Measurements from ENCODE around the gene L3HYPDH.
A peak's percentile ranks its signal among the peaks of the same experiment; 100 is the strongest.

The L3HYPDH gene

GRCh38 chr14:59483819-59484638, at the start of gene L3HYPDH, which contains the start of gene JKAMP:
TSS of gene L3HYPDH (minus strand) at chr14:59484408. CDS start at chr14:59484316, 92 bp downstream.
TSS of gene JKAMP (plus strand) at chr14:59484517. CDS start at chr14:59484590, 73 bp downstream.
- Histone ChIP-seq H3K4me3 (ENCODE audit: low read length) (peak within 1 kb of the TSS; percentile 82), H3K9me3 (ENCODE audit: control insufficient read depth, low read depth, low read length) (no peaks in the 10 kb centered on the region), H3K4me1 (ENCODE audit: control insufficient read depth, low read depth, low read length) (peaks cover 14% of the 10 kb centered on the region), H3K27ac (ENCODE audit: low read length) (peak within 1 kb of the TSS; percentile 76), H3K9ac (ENCODE audit: low read length) (peak within 1 kb of the TSS; percentile 85), H3K36me3 (ENCODE audit: control insufficient read depth, low read depth, low read length) (peaks cover 18% of the 10 kb centered on the region), H3K27me3 (ENCODE audit: control insufficient read depth, insufficient read depth, low read length) (no peaks in the 10 kb centered on the region)

- Histone ChIP-seq H3K27ac (ENCODE audit: low read length) (no peak overlapping the region), H3K4me3 (ENCODE audit: low read length) (no peak overlapping the region), H3K9me3 (ENCODE audit: control insufficient read depth, low read depth, low read length) (no peaks in the 10 kb centered on the region), H3K27me3 (ENCODE audit: control insufficient read depth, insufficient read depth, low read length) (no peaks in the 10 kb centered on the region), H3K9ac (ENCODE audit: low read length) (no peak overlapping the region), H3K4me1 (ENCODE audit: control insufficient read depth, low read depth, low read length) (no peaks in the 10 kb centered on the region), H3K36me3 (ENCODE audit: control insufficient read depth, low read depth, low read length) (no peaks in the 10 kb centered on the region)
These were observed 48.2 kb upstream of the L3HYPDH start for GRCh38 chr14:59532419-59532818.

- Histone ChIP-seq H3K4me1 (ENCODE audit: control insufficient read depth, low read depth, low read length) (no peaks in the 10 kb centered on the region), H3K4me3 (ENCODE audit: low read length) (no peak overlapping the region), H3K27me3 (ENCODE audit: control insufficient read depth, insufficient read depth, low read length) (no peaks in the 10 kb centered on the region), H3K27ac (ENCODE audit: low read length) (no peak overlapping the region), H3K9ac (ENCODE audit: low read length) (no peak overlapping the region), H3K36me3 (ENCODE audit: control insufficient read depth, low read depth, low read length) (no peaks in the 10 kb centered on the region), H3K9me3 (ENCODE audit: control insufficient read depth, low read depth, low read length) (no peaks in the 10 kb centered on the region)
These were observed 46.1 kb upstream of the L3HYPDH start for GRCh38 chr14:59530349-59530748.

GRCh38 chr14:59529189-59529588, 45.0 kb upstream of the L3HYPDH start:
- no peaks in the 10 kb centered on the region for H3K9me3 ChIP-seq (ENCODE audit: control insufficient read depth, low read depth, low read length)

GRCh38 chr14:59520224-59520623, 36.0 kb upstream of the L3HYPDH start:
- Histone ChIP-seq H3K36me3 (ENCODE audit: control insufficient read depth, low read depth, low read length) (no peaks in the 10 kb centered on the region), H3K27me3 (ENCODE audit: control insufficient read depth, insufficient read depth, low read length) (no peaks in the 10 kb centered on the region), H3K9ac (ENCODE audit: low read length) (no peak overlapping the region), H3K9me3 (ENCODE audit: control insufficient read depth, low read depth, low read length) (no peaks in the 10 kb centered on the region), H3K27ac (ENCODE audit: low read length) (no peak overlapping the region), H3K4me3 (ENCODE audit: low read length) (no peak overlapping the region), H3K4me1 (ENCODE audit: control insufficient read depth, low read depth, low read length) (no peaks in the 10 kb centered on the region)

More at GRCh38 chr14:59529189-59529588, 45.0 kb upstream of the L3HYPDH start:
- Histone ChIP-seq H3K4me3 (ENCODE audit: low read length) (no peak overlapping the region), H3K27ac (ENCODE audit: low read length) (no peak overlapping the region), H3K27me3 (ENCODE audit: control insufficient read depth, insufficient read depth, low read length) (no peaks in the 10 kb centered on the region), H3K9ac (ENCODE audit: low read length) (no peak overlapping the region), H3K4me1 (ENCODE audit: control insufficient read depth, low read depth, low read length) (no peaks in the 10 kb centered on the region), H3K36me3 (ENCODE audit: control insufficient read depth, low read depth, low read length) (no peaks in the 10 kb centered on the region)

- H3K4me3 ChIP-seq (ENCODE audit: low read length), result no peak overlapping the region
- H3K9ac ChIP-seq (ENCODE audit: low read length), result no peak overlapping the region
- H3K27ac ChIP-seq (ENCODE audit: low read length), result no peak overlapping the region
- no peaks in the 10 kb centered on the region for H3K4me1 ChIP-seq (ENCODE audit: control insufficient read depth, low read depth, low read length)
- H3K36me3 ChIP-seq (ENCODE audit: control insufficient read depth, low read depth, low read length), result no peaks in the 10 kb centered on the region
- H3K27me3 ChIP-seq (ENCODE audit: control insufficient read depth, insufficient read depth, low read length), result no peaks in the 10 kb centered on the region
- H3K9me3 ChIP-seq (ENCODE audit: control insufficient read depth, low read depth, low read length), result no peaks in the 10 kb centered on the region
These were observed 27.8 kb upstream of the L3HYPDH start for GRCh38 chr14:59511916-59512575.

GRCh38 chr14:59510966-59511365, 26.8 kb upstream of the L3HYPDH start:
- Histone ChIP-seq H3K27ac (ENCODE audit: low read length) (no peak overlapping the region), H3K4me3 (ENCODE audit: low read length) (no peak overlapping the region), H3K4me1 (ENCODE audit: control insufficient read depth, low read depth, low read length) (no peaks in the 10 kb centered on the region), H3K9ac (ENCODE audit: low read length) (no peak overlapping the region), H3K27me3 (ENCODE audit: control insufficient read depth, insufficient read depth, low read length) (no peaks in the 10 kb centered on the region), H3K36me3 (ENCODE audit: control insufficient read depth, low read depth, low read length) (no peaks in the 10 kb centered on the region), H3K9me3 (ENCODE audit: control insufficient read depth, low read depth, low read length) (no peaks in the 10 kb centered on the region)

- H3K9ac ChIP-seq (ENCODE audit: low read length), result no peak overlapping the region
- H3K36me3 ChIP-seq (ENCODE audit: control insufficient read depth, low read depth, low read length), result no peaks in the 10 kb centered on the region
- H3K4me1 ChIP-seq (ENCODE audit: control insufficient read depth, low read depth, low read length), result no peaks in the 10 kb centered on the region
- no peak overlapping the region for H3K4me3 ChIP-seq (ENCODE audit: low read length)
- H3K27ac ChIP-seq (ENCODE audit: low read length), result no peak overlapping the region
- H3K9me3 ChIP-seq (ENCODE audit: control insufficient read depth, low read depth, low read length), result no peaks in the 10 kb centered on the region
- H3K27me3 ChIP-seq (ENCODE audit: control insufficient read depth, insufficient read depth, low read length), result no peaks in the 10 kb centered on the region
These were observed 25.8 kb upstream of the L3HYPDH start for GRCh38 chr14:59510001-59510400.

- H3K36me3 ChIP-seq (ENCODE audit: control insufficient read depth, low read depth, low read length), result peaks cover 2% of the 10 kb centered on the region
- H3K4me1 ChIP-seq (ENCODE audit: control insufficient read depth, low read depth, low read length), result no peaks in the 10 kb centered on the region
- no peak overlapping the region for H3K27ac ChIP-seq (ENCODE audit: low read length)
- H3K4me3 ChIP-seq (ENCODE audit: low read length), result no peak overlapping the region
- no peak overlapping the region for H3K9ac ChIP-seq (ENCODE audit: low read length)
- no peaks in the 10 kb centered on the region for H3K27me3 ChIP-seq (ENCODE audit: control insufficient read depth, insufficient read depth, low read length)
- no peaks in the 10 kb centered on the region for H3K9me3 ChIP-seq (ENCODE audit: control insufficient read depth, low read depth, low read length)
These were observed 24.9 kb upstream of the L3HYPDH start for GRCh38 chr14:59509101-59509500.

- H3K27ac ChIP-seq (ENCODE audit: low read length), result no peak overlapping the region
- H3K27me3 ChIP-seq (ENCODE audit: control insufficient read depth, insufficient read depth, low read length), result no peaks in the 10 kb centered on the region
- H3K4me3 ChIP-seq (ENCODE audit: low read length), result no peak overlapping the region
- H3K9ac ChIP-seq (ENCODE audit: low read length), result no peak overlapping the region
- no peaks in the 10 kb centered on the region for H3K9me3 ChIP-seq (ENCODE audit: control insufficient read depth, low read depth, low read length)
- H3K36me3 ChIP-seq (ENCODE audit: control insufficient read depth, low read depth, low read length), result peaks cover 6% of the 10 kb centered on the region
- no peaks in the 10 kb centered on the region for H3K4me1 ChIP-seq (ENCODE audit: control insufficient read depth, low read depth, low read length)
These were observed 23.5 kb upstream of the L3HYPDH start for GRCh38 chr14:59507752-59508103.

- H3K36me3 ChIP-seq (ENCODE audit: control insufficient read depth, low read depth, low read length), result peaks cover 6% of the 10 kb centered on the region
- H3K27me3 ChIP-seq (ENCODE audit: control insufficient read depth, insufficient read depth, low read length), result no peaks in the 10 kb centered on the region
- H3K27ac ChIP-seq (ENCODE audit: low read length), result no peak overlapping the region
- no peaks in the 10 kb centered on the region for H3K9me3 ChIP-seq (ENCODE audit: control insufficient read depth, low read depth, low read length)
- no peaks in the 10 kb centered on the region for H3K4me1 ChIP-seq (ENCODE audit: control insufficient read depth, low read depth, low read length)
- no peak overlapping the region for H3K4me3 ChIP-seq (ENCODE audit: low read length)
- H3K9ac ChIP-seq (ENCODE audit: low read length), result no peak overlapping the region
These were observed 23.0 kb upstream of the L3HYPDH start for GRCh38 chr14:59507063-59507751.

Data from iPS-18a (cell line).